NOMO-1 (cell line): ENCODE measurements around the gene CFAP54.
"Not testable (repeated sequence)": the region's sequence is repeated elsewhere in the genome, so short reads cannot be mapped to it uniquely, and the experiment has no call there.

Experiments
- DNase-seq, 2 experiments: peaks; one replicate each; lab custom pipeline; 2025; ENCODE audit not compliant: unreplicated experiment in 2 of 2; lab: John Stamatoyannopoulos, UW

The CFAP54 gene

DNA sequence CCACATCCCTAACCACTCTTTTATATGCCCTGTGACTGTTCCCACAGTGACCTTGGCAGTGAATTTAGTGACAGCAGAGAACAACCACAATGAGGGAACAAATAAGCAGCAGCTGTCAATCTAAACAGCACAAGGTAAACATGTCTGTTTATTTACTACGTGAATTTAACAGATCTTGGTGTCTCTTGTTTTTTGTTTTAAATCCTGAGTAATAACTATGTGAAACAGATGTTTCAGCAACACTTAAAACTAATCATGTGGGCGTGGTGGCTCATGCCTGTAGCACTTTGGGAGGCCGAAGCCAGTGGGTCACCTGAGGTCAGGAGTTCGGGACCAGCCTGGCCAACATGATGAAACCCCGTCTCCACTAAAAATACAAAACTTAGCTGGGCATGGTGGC, 17.0 kb upstream of the CFAP54 start:
- DNase-seq: no peak

DNA sequence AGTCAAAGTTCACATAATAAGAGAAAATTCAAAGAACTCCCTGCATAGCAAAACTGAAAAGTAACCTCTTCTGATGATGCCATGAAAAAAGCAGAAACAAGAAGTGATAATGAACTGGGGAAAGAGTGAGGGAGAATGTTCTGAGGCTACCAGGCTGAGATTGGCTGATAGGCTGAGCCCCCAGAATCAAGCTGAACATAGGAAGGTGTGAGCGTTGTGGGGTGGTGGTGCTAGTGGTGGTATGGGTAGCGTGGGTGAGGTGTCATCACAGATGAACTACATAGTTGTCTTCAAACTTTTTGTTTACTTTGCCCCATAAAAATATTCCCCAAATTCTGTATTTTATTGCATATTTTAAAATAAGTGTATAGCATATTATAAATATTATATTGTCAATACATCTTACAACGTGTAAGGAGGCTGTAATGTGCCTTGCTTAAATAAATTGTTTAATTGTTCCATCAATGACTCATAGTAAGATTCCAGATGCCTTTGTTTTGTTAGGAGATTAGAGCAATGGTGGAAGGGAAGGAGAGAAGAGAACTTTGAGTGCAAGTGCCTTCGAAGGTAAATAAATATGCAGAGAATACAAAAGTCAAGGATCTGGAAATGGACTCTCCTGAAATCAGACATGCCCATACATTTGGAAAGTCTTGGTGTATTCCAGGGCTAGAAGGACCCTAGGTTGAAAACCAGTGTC, 15.8 kb upstream of the CFAP54 start:
- no peak for DNase-seq

DNA sequence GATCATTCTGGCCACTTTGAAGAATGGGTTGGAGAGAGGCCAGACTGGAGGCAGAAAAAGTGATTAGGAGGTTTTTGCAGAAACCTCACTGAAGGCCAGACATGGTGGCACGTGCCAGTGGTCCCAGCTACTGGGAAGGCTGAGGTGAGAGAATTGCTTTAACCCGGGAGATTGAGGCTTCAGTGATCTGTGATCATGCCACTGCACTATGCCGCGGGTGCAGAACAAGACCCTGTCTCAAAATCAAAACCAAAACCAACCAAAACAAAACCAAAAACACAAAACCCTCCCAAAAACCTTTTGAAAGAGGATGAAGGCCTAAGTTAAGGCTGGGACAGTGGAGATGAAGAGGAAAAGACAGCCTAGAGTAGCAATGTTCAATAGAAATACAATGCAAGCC, 15.2 kb upstream of the CFAP54 start:
- DNase-seq: no peak

DNA sequence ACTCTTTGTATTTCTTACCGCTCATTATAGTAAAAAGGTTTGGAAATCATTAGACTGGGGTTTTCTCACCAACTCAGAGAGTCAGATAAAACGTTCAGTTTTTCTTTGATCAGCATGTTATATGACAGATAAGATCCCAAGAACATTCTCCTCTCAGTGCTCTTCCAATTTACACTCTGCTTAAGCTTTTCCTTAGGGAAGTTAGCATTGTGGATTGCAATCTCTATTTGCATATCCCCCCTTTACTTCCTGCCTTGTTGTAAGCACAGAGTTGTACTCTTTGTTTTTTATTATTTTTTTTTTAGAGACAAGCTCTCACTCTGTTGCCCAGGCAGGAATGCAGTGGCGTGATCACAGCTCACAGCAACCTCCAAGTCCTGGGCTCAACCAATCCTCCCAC, 11.4 kb upstream of the CFAP54 start:
- no peak for DNase-seq

DNA sequence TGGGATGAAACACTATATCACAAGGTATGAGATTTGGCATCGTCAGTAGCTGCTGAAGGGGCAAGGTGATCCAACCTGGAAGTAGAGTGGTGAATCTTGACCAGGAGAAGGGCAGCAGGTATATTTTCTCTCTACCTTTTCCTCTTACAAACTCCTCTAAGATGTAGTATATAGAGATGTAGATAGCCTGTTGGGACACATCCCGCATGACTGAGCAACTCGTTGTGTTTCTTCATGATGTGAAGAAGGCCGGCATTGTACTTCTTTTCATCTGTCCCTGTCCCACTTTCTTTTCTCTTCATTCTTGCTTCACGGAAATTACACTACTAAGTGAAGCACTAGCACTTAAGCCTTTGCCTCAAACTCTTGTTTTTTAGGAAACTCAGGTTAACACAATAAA, 7.3 kb upstream of the CFAP54 start:
- no peak for DNase-seq

DNA sequence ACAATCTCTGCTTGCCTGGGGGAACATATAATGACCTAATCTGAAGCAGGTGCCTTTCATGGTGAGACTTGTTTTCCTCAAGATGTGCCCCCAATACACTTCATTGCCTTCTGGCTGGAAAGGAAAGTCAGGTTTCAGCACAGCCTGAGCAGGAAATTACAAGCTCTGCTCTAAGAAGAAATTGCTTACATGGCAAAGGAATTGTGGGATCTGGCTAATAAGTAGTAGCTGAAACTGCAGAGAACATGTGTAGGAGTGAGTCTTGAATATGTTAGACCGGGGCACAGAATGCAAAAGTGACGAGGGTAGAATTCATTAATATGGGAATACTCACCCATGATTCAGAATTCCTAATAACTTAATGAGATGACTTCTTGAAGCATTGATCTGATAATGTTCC, 6.3 kb upstream of the CFAP54 start:
- no peak for DNase-seq

DNA sequence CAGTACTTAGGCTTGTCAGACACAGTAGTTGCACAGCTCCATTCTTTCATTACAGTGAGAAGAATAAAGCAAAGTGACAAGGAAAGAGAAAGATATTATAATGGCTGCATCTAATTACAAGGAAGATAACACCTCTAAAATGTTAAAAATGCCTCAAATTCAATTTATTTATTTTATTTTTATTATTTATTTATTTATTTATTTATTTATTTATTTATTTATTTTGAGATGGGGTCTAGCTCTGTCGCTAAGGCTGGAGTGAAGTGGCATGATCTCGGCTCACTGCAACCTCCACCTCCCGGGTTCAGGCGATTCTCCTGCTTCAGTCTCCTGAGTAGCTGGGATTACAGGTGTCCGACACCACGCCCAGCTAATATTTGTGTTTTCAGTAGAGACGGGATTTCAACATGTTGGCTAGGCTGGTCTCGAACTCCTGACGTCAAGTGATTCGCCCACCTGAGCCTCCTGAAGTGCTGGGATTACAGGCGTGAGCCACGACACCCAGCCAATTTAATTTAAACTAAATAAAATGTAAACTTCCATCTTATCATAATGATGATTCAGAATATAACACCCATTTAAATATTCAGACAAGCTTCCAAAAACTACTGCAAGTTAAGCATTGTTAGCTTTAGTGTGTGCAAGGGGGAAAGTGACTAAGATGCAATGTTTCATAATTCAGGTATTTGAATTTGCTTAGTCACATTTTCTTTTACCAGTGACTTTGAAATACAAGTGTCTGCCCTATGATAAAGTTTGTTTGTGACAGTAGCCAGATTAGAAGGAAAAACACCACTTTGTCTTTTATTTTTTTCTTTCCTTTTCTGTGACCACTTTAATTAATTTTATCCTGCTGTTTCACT, 2.4 kb upstream of the CFAP54 start:
- DNase-seq: peak in 1 of 2 experiments; percentile 8

DNA sequence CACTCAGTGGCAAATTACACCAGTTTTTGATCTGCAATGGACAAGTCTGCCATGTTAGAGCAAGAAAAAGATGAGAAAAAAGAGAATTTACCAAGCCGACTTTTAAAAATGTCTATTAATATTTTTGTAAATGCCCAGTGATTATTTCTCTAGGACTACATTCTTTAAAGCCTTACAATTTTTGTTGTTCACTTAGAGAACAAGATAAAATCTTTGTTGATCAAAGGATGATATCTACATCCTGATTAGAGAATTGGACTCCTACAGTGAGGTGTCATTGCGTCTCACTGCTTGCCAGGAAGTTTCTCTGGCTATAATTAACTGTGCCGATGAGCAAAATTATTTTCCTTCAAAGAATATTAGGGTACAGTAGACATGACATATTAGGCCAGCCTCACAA, 1.7 kb upstream of the CFAP54 start:
- no peak for DNase-seq

DNA sequence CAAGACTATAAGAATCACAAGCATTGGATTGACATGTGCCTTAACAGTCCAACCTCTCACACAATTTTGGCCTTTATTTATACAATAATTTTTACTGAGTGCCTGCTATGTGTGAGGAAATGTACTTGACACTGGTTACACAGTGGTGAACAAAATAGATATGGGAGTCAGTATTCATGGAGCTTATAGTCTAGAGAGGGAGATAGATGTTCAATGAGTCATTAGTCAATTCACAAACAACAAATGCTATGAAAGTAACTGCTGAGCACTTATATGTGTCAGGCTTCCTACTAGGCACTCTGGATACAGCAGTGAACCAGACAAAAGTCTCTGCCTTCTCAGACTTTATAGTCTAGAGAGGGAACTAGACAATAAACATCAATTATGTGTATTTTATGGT, 3.7 kb downstream of the CFAP54 start:
- DNase-seq: no peak

DNA sequence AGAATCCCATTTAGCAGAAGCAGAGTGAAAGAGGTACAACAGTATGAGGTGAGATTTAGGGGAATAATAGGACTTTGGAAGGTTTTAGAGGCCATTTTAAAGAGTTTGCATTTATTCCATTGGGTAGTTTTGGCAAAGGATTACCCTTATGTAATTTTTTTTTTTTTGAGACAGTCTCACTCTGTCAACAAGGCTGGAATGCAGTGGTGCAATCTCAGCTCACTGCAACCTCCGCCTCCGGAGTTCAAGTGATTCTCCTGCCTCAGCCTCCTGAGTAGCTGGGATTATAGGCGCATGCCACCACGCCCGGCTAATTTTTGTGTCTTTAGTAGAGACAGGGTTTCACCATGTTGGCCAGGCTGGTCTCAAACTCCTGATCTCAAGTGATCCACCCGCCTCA, 4.8 kb downstream of the CFAP54 start:
- DNase-seq: not testable (repeated sequence)

DNA sequence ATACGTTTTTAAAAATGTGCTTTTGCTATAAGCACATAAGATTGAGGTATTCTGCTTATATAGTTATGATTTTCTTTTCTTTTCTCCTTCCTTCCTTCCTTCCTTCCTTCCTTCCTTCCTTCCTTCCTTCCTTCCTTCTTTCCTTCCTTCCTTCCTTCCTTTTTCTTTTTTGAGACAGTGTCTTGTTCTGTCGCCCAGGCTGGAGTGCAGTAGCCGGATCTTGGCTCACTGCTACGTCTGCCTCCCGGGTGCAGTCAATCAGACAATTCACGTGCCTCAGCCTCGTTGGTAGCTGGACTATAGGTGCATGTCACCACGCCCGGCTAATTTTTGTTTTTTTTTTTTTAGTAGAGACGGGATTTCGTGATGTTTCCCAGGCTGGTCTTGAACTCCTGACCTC, 5.8 kb downstream of the CFAP54 start:
- no peak for DNase-seq

DNA sequence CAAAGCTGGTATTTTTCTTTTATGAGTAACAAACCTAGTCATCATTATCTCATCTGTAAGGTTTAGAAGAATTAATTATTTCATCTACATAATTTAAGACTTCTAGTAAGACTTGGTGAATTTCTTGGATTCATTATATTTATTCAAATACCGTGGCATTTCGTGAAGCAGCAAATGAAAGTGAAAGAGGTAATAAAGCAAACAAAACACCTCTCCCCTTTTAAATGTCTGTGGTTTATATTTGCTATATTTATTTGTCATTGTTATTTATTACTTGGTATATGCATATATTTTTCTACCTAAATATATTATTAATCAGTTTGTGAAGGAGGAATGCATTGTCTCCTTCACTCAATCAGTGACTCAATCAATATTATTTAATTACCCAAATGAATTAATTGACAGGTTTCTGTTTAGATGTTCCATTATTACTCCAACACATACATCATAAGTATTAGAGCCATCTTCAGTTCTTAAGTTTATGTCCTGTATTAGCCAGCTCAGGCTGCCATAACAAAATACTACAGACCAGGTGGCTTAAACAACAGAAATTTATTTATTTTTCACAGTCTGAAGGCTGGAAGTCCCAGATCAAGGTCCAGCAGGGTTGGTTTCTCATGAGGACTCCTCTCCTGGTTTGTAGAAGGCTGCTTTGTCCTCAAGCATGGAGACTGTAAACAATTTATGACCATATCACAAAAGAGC, 6.6 kb downstream of the CFAP54 start:
- no peak for DNase-seq

DNA sequence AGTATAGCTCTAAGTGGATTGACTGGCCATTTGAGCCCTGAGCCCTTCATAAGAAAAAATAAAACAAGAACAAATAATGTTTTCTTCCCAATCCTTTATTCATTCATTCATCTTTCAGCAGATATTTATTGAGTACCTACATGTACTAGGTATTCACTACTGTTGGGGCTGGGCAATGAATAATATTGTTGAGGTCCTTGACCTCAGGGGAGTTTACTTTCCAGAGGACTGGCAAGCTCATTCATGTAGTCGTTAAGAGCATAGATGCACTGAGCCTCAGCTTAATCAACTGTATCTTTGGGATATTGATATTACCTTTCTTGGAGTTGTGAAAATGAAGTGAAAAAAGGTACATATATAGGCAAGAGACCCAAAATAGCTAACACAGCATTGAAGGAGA, 7.6 kb downstream of the CFAP54 start:
- no peak for DNase-seq

DNA sequence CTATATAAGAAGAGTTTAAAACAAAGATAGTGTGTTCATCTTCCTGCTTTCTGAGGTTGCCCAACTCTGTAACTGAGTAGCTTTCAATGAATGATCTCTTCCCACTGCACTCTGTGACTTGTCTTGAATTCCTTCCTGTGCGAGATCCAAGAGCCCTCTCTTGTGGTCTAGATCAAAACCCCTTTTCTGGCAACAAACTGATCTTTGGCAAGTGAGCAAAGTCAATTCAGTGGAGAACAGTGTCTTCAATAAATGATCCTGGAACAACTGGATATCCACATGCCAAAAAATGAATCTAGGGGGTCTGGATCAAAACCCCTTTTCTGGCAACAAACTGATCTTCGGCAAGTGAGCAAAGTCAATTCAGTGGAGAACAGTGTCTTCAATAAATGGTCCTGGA, 8.5 kb downstream of the CFAP54 start:
- no peak for DNase-seq

DNA sequence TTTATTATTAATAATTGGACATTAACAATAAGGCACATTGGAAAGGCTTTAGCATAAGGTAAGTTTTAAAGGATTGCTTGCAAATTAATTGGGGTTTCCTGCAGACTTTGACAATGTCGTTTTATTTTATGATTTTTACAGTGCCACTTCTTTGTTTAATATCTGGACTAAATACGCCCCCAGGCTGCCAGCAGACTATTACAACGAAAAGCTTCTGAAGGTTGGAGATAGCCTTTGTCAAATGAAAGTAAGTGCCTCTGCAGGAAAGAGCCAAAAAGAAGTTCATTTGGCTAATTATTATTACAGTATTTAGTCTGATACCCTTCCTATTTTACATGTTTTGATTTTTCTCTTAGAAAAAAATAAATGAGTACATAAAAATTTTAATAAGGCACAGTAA, 11.3 kb downstream of the CFAP54 start:
- no peak for DNase-seq

DNA sequence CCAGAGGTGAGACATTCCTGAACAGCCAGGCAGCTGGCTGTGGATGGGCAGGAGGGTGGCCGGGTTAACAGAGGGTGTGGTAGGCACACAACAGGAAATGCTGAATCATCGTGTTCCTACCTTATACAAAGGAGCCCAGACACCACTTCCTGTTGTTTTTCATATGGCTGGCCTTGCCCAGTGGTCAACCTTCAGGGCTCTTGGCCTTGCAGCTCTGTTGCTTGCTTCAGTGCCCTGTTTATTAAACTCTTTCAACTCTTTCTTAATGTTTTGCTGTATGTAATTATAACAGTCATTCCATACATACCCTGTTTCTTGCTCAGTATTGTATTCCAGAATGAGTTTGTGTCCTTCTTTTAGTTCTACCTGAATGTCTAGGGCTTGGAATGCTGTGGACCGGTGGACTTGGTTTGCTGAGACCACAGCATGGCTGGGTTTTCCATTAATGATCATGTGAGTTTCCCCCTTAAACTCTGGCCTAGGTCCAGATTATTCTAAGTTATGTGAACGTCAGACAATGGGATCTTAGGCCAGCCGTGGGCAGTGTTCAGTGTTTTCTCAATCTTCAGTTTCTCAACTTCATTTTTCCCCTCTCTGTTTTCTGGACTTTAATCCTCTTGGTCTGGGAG, 11.9 kb downstream of the CFAP54 start:
- DNase-seq: peak; percentile 2 to 39

DNA sequence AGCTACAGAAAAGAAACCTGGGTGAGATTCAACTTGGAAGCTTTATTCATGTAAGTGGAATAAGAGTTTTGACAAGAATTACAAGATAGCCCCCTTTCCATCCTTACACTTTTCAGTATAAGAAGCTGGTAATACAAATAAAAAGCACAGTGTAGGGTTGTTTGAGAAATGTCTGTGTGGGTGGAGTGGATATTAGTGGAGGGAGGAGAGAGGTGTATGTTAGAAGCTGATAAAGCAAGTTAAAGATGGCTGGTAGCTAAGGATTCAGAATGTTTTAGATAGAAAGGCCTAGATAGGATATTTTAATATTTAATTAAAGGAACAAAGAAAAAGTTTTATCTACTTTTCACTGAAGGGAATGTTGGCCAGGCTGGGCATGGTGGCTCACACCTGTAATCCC, 12.5 kb downstream of the CFAP54 start:
- DNase-seq: peak in 1 of 2 experiments; percentile 1

DNA sequence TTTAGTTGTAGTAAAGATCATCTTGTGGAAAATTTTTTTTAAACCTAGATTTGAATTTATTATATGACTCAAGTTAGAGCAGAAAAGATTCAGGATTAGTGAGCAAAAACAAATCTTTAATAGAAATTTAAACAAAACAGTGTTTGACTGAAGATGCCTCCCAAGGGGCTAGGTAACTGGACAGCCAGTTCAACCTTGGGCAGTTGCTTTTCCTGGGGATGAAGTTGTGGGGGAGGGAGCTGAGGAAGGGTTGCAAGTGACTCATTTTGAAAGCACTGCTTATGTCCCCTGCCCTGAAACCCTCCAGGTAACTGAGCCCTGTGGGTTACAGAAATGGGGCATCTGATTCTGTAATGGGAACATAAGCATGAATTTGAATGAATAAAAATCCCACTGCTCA, 13.1 kb downstream of the CFAP54 start:
- no peak for DNase-seq

DNA sequence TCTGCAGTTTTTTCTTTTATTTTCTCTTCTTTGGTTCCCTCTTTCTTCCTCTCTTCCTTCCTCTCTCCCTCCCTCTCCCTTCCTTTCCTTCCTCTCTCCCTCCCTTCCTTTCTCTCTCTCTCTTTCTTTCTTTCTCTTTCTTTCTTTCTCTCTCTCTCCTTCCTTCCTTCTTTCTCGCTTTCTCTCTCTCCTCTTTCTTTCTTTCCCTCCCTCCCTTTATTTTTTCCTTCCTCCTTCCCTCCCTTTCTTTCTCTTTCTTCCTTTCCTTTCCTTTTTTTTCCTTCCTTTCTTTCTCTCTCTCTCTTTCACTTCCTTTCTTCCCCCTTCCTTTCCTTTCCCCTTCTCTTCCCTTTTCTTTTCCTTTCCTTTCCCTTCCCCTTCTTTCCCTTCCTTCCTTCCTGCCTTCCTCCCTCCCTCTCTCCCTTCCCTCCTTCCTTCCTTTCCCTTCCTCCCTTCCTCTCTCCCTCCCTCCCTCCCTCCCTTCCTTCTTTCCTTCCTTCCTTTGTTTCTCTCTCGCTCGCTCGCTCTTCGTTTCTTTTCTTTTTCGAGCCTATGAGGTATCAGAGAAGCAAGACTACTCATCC, 13.7 kb downstream of the CFAP54 start:
- DNase-seq: no peak

DNA sequence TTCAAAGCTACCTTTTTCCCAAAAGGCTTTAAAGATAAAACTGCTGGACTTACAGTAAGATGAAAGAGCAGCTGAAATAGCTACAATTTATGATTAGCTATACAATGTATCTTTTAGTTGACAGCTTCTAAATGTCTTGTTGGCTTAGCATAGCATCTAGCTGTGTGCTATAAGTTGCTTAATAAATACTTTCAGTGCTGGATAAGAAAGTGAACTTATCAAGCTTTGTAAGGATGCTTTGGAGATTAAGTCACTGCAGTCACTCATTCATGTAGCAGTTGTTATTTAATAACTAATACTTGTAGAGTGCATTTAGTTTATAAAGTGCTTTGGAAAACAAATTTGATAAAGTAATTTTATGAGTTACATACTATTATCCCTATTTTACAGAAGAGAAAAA, 14.6 kb downstream of the CFAP54 start:
- DNase-seq: no peak

DNA sequence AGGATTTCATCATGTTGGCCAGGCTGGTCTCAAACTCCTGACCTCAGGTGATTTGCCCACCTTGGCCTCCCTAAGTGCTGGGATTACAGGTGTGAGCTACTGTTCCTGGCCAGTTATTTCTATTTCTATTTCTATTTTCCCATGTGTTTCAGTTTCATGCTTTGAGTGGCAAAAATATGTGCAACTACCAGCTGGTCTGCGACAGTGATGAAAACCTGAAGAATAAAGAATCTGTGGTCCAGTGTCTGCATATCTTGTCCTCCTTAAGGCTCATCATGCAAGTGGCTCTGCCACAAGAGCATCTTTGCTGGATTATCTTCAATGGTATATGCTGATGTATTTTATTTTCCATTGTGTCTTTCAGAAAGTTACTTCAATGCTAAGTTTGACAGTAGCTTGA, 17.4 kb downstream of the CFAP54 start:
- DNase-seq: no peak
